Rectal smooth muscle tissue (tissue), 1 donor: ENCODE data around the gene FGFR4.

ENCODE experiments used
- H3K27ac ChIP-seq: one replicate; pipeline ENCODE4 v1.7.0; 2013; ENCODE audit warnings: low read depth, low read length, inconsistent platforms
- H3K27me3 ChIP-seq: one replicate; pipeline ENCODE4 v1.7.0; 2013; ENCODE audit warnings: low read length; ENCODE audit not compliant: control insufficient read depth, insufficient read depth
- H3K36me3 ChIP-seq: one replicate; pipeline ENCODE4 v1.7.0; 2013; ENCODE audit warnings: low read length; ENCODE audit not compliant: control insufficient read depth, insufficient read depth
- H3K4me1 ChIP-seq: one replicate; pipeline ENCODE4 v1.7.0; 2013; ENCODE audit warnings: low read length; ENCODE audit not compliant: control insufficient read depth, insufficient read depth
- H3K4me3 ChIP-seq: one replicate; pipeline ENCODE4 v1.7.0; 2013; ENCODE audit warnings: low read length
- H3K9ac ChIP-seq: one replicate; pipeline ENCODE4 v1.7.0; 2013; ENCODE audit warnings: low read length

The FGFR4 gene

DNA sequence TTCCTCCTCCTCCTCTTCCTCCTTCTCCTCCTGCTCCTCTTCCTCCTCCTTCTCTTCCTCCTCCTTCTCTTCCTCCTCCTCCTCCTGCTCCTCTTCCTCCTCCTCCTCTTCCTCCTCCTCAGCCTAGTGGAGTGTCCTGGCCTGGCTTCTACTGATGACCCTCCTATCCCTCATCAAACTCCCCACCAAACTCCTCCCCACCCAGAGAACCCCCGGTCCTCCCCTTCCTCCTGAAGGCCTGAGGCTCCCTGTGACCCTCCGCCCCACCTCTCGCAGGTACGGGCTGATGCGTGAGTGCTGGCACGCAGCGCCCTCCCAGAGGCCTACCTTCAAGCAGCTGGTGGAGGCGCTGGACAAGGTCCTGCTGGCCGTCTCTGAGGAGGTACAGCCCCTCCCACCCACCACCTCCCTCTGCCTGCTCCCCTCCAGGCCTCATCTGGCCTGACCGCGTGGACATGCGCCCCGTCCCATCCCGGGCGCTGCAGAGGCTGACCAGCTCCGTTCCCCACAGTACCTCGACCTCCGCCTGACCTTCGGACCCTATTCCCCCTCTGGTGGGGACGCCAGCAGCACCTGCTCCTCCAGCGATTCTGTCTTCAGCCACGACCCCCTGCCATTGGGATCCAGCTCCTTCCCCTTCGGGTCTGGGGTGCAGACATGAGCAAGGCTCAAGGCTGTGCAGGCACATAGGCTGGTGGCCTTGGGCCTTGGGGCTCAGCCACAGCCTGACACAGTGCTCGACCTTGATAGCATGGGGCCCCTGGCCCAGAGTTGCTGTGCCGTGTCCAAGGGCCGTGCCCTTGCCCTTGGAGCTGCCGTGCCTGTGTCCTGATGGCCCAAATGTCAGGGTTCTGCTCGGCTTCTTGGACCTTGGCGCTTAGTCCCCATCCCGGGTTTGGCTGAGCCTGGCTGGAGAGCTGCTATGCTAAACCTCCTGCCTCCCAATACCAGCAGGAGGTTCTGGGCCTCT, 10.6 kb downstream of the FGFR4 start:
- Histone ChIP-seq H3K27ac (no peak overlapping the region), H3K4me3 (no peak overlapping the region), H3K4me1 (no peaks in the 10 kb centered on the region), H3K36me3 (no peaks in the 10 kb centered on the region), H3K27me3 (no peaks in the 10 kb centered on the region), H3K9ac (no peak overlapping the region)

- Histone ChIP-seq H3K27me3 (no peaks in the 10 kb centered on the region), H3K27ac (no peak overlapping the region), H3K36me3 (no peaks in the 10 kb centered on the region), H3K4me1 (no peaks in the 10 kb centered on the region), H3K4me3 (no peak overlapping the region), H3K9ac (no peak overlapping the region)
These were observed 11.4 kb downstream of the FGFR4 start for GRCh38 chr5:177098120-177098469.

GRCh38 chr5:177098470-177099141, 11.9 kb downstream of the FGFR4 start:
- no peak overlapping the region for H3K27ac ChIP-seq
- H3K36me3 ChIP-seq: no peaks in the 10 kb centered on the region
- H3K4me3 ChIP-seq: no peak overlapping the region
- no peak overlapping the region for H3K9ac ChIP-seq
- H3K27me3 ChIP-seq: no peaks in the 10 kb centered on the region
- no peaks in the 10 kb centered on the region for H3K4me1 ChIP-seq

GRCh38 chr5:177099422-177100093, 12.8 kb downstream of the FGFR4 start:
- Histone ChIP-seq H3K27me3 (no peaks in the 10 kb centered on the region), H3K27ac (no peak overlapping the region), H3K36me3 (no peaks in the 10 kb centered on the region), H3K9ac (no peak overlapping the region), H3K4me3 (no peak overlapping the region), H3K4me1 (no peaks in the 10 kb centered on the region)

DNA sequence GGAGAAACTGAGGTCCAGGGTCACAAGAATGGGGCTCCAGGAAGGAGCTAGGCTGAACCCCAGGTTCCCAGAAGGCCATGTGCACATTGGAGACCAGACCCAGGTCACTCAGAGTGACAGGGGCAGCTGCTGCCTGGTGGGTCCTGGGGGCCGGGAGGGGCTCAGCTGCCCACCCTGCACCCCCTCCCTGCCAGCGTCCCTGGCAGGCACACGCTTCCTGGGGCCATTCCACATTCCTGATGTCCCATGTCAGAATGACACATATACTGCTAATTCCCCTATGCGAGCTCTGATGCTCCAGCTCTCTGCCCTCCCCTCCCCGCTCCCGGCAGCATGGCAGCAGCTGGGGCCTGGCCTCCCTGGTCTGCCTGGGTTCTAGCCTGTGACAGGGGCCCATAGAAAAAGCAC, 14.0 kb downstream of the FGFR4 start:
- Histone ChIP-seq H3K4me1 (no peaks in the 10 kb centered on the region), H3K4me3 (no peak overlapping the region), H3K9ac (no peak overlapping the region), H3K36me3 (no peaks in the 10 kb centered on the region), H3K27me3 (no peaks in the 10 kb centered on the region), H3K27ac (no peak overlapping the region)

DNA sequence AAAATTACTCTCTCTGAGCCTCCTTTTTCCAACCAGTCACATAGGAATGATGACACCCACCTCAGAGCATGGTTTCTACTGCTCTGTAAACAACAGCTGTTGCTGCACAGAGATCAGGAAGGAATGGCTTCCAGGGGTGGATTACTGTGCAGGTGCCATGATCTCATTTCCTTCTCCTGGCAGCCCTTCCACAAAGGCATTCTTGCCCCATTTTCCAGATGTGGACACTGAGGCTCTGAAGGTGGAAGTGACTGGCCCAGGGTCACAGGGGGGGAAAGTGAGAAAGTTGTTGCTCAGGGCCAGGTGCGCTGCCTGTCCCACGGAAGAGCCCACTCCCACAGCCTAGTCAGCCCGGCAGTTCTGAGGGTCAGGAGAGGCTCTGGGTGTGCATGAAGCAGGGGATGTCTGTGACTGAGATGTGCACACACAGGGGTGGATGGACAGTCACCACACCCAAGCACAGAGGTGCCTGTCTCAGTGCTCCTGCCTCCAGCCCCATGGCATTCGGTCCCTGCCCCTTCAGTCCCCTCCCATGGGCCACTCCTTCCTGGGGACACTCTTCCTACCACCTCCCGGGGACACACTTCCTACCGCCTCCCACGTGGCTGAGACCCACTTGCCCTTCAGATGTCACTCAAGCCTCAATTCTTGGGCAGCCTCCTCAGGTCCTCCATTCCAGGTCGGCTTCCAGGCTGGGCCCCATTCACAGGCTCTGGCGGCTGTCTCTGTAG, 17.0 kb downstream of the FGFR4 start:
- Histone ChIP-seq H3K4me3 (no peak overlapping the region), H3K27me3 (no peaks in the 10 kb centered on the region), H3K27ac (no peak overlapping the region), H3K36me3 (no peaks in the 10 kb centered on the region), H3K4me1 (no peaks in the 10 kb centered on the region), H3K9ac (no peak overlapping the region)

DNA sequence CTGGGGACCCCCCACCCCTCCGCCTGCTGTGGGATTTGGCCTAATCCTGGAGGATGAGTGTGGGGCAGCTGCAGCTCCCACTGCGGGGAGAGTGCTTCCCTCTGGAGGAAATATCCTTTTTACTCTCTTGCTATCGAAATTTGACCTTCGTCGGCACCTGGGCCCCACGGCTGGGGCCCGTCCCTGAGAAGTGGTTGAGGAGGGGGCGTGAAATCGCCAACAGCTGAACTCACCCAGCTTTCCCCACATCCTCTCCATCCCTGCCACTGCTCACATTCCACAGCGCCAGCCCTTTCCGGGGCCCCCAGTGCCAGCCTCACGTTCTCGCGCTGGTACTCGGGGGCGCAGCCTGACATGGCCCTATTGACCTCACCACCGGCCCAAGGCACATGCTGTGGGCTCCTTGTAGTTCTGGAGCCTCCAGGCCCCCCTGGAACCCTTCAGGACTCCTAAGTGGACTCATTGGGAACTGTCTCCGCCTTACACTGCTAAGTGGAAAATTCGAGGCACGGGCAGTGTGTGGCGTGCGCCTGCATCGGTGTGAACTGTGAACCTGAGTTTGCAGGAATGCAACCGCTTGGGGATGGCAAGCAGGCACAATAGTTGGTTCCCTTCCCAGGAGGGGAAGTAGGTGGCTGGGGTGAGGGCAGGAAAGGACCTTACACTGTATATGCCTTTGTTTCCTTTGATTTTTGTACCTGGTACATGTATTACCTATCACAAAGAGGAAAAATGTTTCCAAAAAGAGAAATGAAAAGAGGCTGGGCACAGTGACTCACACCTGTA, 19.2 kb downstream of the FGFR4 start:
- Histone ChIP-seq H3K4me3 (no peak overlapping the region), H3K36me3 (no peaks in the 10 kb centered on the region), H3K27ac (no peak overlapping the region), H3K4me1 (no peaks in the 10 kb centered on the region), H3K9ac (no peak overlapping the region), H3K27me3 (no peaks in the 10 kb centered on the region)

DNA sequence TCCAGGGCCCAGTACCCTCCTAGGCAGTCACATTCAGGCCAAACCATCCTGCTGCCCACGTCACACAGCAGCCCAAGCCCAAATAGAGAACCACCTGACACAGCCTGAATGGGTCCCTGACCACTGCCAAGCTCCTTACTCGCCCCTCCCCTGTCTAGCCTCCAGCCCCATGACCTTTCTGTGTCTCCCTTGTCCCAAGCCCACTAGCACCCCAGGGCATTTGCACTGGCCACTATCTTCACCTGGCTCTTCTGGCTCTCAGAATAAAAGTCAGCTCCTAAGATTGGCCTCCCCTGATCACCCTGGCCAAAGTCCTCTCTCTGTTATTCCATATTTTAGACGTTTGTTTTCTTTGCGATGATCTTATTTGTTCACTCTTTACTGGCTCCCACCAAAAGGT, 20.4 kb downstream of the FGFR4 start:
- Histone ChIP-seq H3K4me1 (no peaks in the 10 kb centered on the region), H3K4me3 (no peak overlapping the region), H3K9ac (no peak overlapping the region), H3K27ac (no peak overlapping the region), H3K36me3 (no peaks in the 10 kb centered on the region), H3K27me3 (no peaks in the 10 kb centered on the region)

DNA sequence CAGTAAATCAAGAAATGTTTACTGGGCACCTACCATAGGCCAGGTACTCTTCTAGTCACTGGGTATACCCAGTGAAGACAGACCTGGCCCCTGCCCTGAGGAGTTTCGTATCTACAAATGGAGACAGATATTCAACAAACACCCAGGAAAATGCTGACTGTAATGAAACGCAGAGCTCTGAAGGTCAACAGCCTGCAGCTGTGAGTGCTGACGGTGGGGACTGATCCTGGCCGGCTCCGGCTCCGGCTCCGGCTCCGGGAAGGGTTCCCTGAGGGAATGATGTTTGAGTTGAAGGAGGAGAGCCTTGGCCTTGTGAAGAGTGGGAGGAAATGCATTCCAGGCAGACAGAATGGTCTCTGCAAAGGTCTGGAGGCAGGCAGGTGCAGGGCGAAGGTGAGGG, 23.1 kb downstream of the FGFR4 start:
- no peaks in the 10 kb centered on the region for H3K27me3 ChIP-seq
- no peak overlapping the region for H3K9ac ChIP-seq
- H3K27ac ChIP-seq: no peak overlapping the region
- H3K4me3 ChIP-seq: no peak overlapping the region
- H3K4me1 ChIP-seq: no peaks in the 10 kb centered on the region
- no peaks in the 10 kb centered on the region for H3K36me3 ChIP-seq

- no peaks in the 10 kb centered on the region for H3K27me3 ChIP-seq
- H3K4me1 ChIP-seq: peaks cover 4% of the 10 kb centered on the region
- no peak overlapping the region for H3K27ac ChIP-seq
- H3K9ac ChIP-seq: no peak overlapping the region
- H3K4me3 ChIP-seq: no peak overlapping the region
- no peaks in the 10 kb centered on the region for H3K36me3 ChIP-seq
These were observed 25.1 kb downstream of the FGFR4 start for GRCh38 chr5:177111720-177112394.

DNA sequence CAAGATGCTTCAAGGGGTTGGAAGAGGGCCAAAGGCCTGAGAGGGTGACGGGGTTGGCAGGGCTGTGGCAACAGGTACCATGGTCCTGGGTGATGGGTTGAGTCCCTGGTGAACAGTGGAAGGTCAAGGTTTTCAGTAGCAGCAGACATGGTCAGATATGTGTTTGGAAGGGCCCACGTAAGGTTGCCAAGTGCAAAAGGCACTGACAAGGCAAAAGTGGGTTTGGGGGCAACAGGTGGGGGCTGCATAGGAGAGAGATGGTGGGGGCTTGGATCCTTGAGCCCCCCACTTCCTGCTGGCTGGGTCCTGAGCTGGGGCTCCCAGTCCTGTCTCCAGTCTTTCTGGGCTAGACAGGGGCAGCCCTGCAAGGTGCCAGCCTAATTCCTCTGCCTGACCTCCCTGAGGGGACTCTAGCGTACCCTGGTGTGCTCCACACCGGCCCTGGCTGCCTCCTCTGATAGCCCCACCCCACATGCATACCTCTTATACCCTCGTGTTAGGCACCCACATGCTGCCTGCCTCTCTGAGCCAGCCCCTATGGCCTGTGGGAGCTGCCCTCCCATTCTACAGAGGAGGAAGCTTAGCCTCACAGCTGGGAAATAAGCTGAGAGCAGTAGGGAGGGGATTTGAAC, 26.0 kb downstream of the FGFR4 start:
- Histone ChIP-seq H3K4me1 (peaks cover 4% of the 10 kb centered on the region), H3K9ac (no peak overlapping the region), H3K27me3 (no peaks in the 10 kb centered on the region), H3K27ac (no peak overlapping the region), H3K4me3 (no peak overlapping the region), H3K36me3 (no peaks in the 10 kb centered on the region)
